ENCODE results near the gene PLA2G2E.
"Not testable (repeated sequence)": the region's sequence is repeated elsewhere in the genome, so short reads cannot be mapped to it uniquely, and the experiment has no call there.

The PLA2G2E gene

GRCh38 chr1:19923137-19923952 is at the start of gene PLA2G2E:
TSS of gene PLA2G2E (minus strand) at chr1:19923617. CDS start at chr1:19923559, 58 bp downstream.
- no peak for DNase-seq

- DNase-seq: no peak
Measured at GRCh38 chr1:19971664-19972063, 48.2 kb upstream of the PLA2G2E start.

- DNase-seq: no peak
Measured at GRCh38 chr1:19969898-19970660, 46.7 kb upstream of the PLA2G2E start.

GRCh38 chr1:19967808-19968207 is 44.4 kb upstream of the PLA2G2E start:
- no peak for DNase-seq

GRCh38 chr1:19964542-19964941 is 41.1 kb upstream of the PLA2G2E start:
- DNase-seq: no peak

GRCh38 chr1:19963636-19964035 is 40.2 kb upstream of the PLA2G2E start:
- no peak for DNase-seq

- no peak for DNase-seq
Measured at GRCh38 chr1:19960591-19960990, 37.2 kb upstream of the PLA2G2E start.

- DNase-seq: no peak
Measured at GRCh38 chr1:19957779-19958178, 34.4 kb upstream of the PLA2G2E start.

- DNase-seq: no peak
Measured at GRCh38 chr1:19955534-19956170, 32.2 kb upstream of the PLA2G2E start.

GRCh38 chr1:19954059-19954458 is 30.6 kb upstream of the PLA2G2E start:
- DNase-seq: no peak

- no peak for DNase-seq
Measured at GRCh38 chr1:19949016-19949415, 25.6 kb upstream of the PLA2G2E start.

- DNase-seq: no peak
Measured at GRCh38 chr1:19946971-19947370, 23.6 kb upstream of the PLA2G2E start.

- DNase-seq: no peak
Measured at GRCh38 chr1:19946331-19946751, 22.9 kb upstream of the PLA2G2E start.

- DNase-seq: no peak
Measured at GRCh38 chr1:19945914-19946313, 22.5 kb upstream of the PLA2G2E start.

- DNase-seq: no peak
Measured at GRCh38 chr1:19942657-19943056, 19.2 kb upstream of the PLA2G2E start.

GRCh38 chr1:19942088-19942487 is 18.7 kb upstream of the PLA2G2E start:
- no peak for DNase-seq

- DNase-seq: no peak
Measured at GRCh38 chr1:19941206-19941568, 17.8 kb upstream of the PLA2G2E start.

GRCh38 chr1:19940486-19941205 is 17.2 kb upstream of the PLA2G2E start:
- DNase-seq: no peak

GRCh38 chr1:19938472-19938871 is 15.1 kb upstream of the PLA2G2E start:
- DNase-seq: no peak

- DNase-seq: no peak
Measured at GRCh38 chr1:19936061-19936750, 12.8 kb upstream of the PLA2G2E start.

- DNase-seq: no peak
Measured at GRCh38 chr1:19934336-19934735, 10.9 kb upstream of the PLA2G2E start.

- no peak for DNase-seq
Measured at GRCh38 chr1:19932866-19933265, 9.4 kb upstream of the PLA2G2E start.

- not testable (repeated sequence) for DNase-seq
Measured at GRCh38 chr1:19927130-19927421, 3.7 kb upstream of the PLA2G2E start.
